Natural killer cell (primary cell): ENCODE measurements around the gene TRAPPC2. TPM values are rescaled to one million over a fixed set of nuclear protein-coding genes. Genes with fewer than 3 reads are reported as not detected.
A peak's percentile ranks its signal among the peaks of the same experiment; 100 is the strongest.

Experiments
- ATAC-seq, 3 donors: fragments of 150-1000 bp in 2 of 3; fragments of 200-7000 bp in 1 of 3; cut with Tn5 transposase; 1 replicate in 1 of 3; 2 replicates in 2 of 3; pipeline ENCODE4 v1.10.0; 2021; ENCODE audit warnings: mild to moderate bottlenecking in 2 of 3, moderate library complexity in 2 of 3
- DNase-seq, 2 donors: peaks; one replicate each; pipeline versions ENCODE4 v3.0.0 to v3.0.0-alpha.2; 2013 to 2021; ENCODE audit warnings: mixed read lengths in 1 of 2
- H3K27ac ChIP-seq: one replicate; pipeline ENCODE4 v1.5.1; 2013; ENCODE audit warnings: mild to moderate bottlenecking, low read length
- H3K27me3 ChIP-seq: one replicate; pipeline ENCODE4 v1.6.1; 2013; ENCODE audit warnings: low read length; ENCODE audit not compliant: control insufficient read depth, insufficient read depth
- H3K36me3 ChIP-seq: one replicate; pipeline ENCODE4 v1.6.1; 2013; ENCODE audit warnings: low read length; ENCODE audit not compliant: control insufficient read depth, insufficient read depth
- H3K4me1 ChIP-seq: one replicate; pipeline ENCODE4 v1.6.1; 2013; ENCODE audit warnings: low read length; ENCODE audit not compliant: control insufficient read depth, insufficient read depth
- H3K4me3 ChIP-seq: one replicate; pipeline ENCODE4 v1.5.1; 2013; ENCODE audit warnings: low read length
- H3K9me3 ChIP-seq: one replicate; pipeline ENCODE4 v1.6.1; 2013; ENCODE audit warnings: low read length; ENCODE audit not compliant: control insufficient read depth, insufficient read depth
- H3K27ac Mint-ChIP-seq, 2 donors: one replicate each; pipeline ENCODE4 v1.8.0; 2022; ENCODE audit warnings: mild to moderate bottlenecking in 2 of 2, mixed read lengths in 2 of 2, moderate library complexity in 1 of 2
- H3K27me3 Mint-ChIP-seq, 2 donors: one replicate each; pipeline ENCODE4 v1.8.0; 2022; ENCODE audit warnings: low read depth in 2 of 2, mixed read lengths in 2 of 2
- H3K36me3 Mint-ChIP-seq: one replicate; pipeline ENCODE4 v1.8.0; 2022; ENCODE audit warnings: mixed read lengths
- H3K4me1 Mint-ChIP-seq, 2 donors: one replicate each; pipeline ENCODE4 v1.8.0; 2022; ENCODE audit warnings: mixed read lengths in 2 of 2
- H3K4me3 Mint-ChIP-seq: one replicate; pipeline ENCODE4 v1.8.0; 2022; ENCODE audit warnings: mild to moderate bottlenecking, moderate library complexity, mixed read lengths
- H3K9me3 Mint-ChIP-seq, 2 donors: one replicate each; pipeline ENCODE4 v1.8.0; 2022; ENCODE audit warnings: mixed read lengths in 2 of 2
- WGBS: methylation state at CpG from one replicate; pipeline ENCODE4 v1.1.7; 2013; ENCODE audit warnings: missing lambda C conversion rate; ENCODE audit not compliant: insufficient coverage; 5-methylcytosine and 5-hydroxymethylcytosine counted together
- intact Hi-C: fragments of 100-400 bp; cut with micrococcal nuclease; formaldehyde crosslinking; loops from one replicate; pipeline ENCODE4 v1.14.2; 2022
- total RNA-seq, 4 donors: library from RNA; stranded (reverse); fragments of 120-200 nt in 1 of 4; gene quantifications; one replicate each; pipeline versions ENCODE4 v1.2.3 to v1.2.4, GENCODE V29; 2013 to 2022
- TF ChIP-seq, protein P1 (sequence below): fragments of 200-600 bp; IDR thresholded peaks from one replicate; pipeline ENCODE4 v1.8.0; 2022; ENCODE audit warnings: antibody characterized with exemption

Gene TRAPPC2
- total RNA-seq, 3 donors from 2014 or later (not counting 1 experiment from before 2014, with no cell fraction given): 24.2 to 63.3 (median 42.4) TPM

DNA sequence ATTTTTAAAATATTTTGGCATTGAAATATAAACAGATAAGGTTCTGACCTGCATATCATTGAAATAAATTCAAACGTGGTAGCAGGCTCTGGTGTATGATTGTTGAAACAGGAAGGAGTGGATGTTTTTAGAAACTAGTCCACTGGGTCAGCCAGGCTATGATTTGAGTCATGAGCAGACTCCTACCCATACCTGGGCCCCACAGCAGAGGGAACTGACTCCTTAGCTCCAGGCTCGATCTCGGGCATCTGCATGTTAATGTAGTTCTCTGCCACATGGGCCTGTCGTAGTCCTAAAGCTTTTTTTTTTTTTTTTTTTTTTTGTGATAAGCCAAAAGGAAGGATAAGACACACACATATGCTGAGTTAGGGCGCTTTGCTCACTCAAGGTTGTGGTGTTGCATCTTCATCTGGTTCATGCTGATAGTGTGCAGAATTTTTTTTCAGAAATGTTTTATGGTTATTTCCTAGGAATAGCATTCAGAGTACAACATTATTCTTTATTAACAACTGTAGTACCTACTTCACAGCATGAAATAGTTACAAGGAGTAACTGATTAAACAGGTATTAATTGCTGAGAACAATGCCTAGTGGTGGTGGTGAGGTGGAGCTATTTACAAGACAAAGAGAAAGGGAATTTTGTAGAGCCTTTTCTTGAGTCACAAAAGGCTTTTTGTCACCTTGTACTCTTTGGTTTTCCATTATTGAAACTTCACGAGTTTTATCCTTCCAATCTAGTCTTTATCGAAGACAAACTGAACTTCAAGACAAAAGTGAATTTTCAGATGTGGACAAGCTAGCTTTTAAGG is 27.4 kb upstream of the TRAPPC2 start:
- H3K4me3 ChIP-seq: no peak overlapping the region
- TF ChIP-seq, protein P1, sequence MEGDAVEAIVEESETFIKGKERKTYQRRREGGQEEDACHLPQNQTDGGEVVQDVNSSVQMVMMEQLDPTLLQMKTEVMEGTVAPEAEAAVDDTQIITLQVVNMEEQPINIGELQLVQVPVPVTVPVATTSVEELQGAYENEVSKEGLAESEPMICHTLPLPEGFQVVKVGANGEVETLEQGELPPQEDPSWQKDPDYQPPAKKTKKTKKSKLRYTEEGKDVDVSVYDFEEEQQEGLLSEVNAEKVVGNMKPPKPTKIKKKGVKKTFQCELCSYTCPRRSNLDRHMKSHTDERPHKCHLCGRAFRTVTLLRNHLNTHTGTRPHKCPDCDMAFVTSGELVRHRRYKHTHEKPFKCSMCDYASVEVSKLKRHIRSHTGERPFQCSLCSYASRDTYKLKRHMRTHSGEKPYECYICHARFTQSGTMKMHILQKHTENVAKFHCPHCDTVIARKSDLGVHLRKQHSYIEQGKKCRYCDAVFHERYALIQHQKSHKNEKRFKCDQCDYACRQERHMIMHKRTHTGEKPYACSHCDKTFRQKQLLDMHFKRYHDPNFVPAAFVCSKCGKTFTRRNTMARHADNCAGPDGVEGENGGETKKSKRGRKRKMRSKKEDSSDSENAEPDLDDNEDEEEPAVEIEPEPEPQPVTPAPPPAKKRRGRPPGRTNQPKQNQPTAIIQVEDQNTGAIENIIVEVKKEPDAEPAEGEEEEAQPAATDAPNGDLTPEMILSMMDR: no peak
- peaks cover 83% of the 10 kb centered on the region for H3K36me3 ChIP-seq
- no peak overlapping the region for H3K4me3 Mint-ChIP-seq
- ATAC-seq (no peak), DNase-seq (no peak)
- H3K4me1 ChIP-seq: peaks cover 8% of the 10 kb centered on the region
- H3K27ac ChIP-seq: no peak overlapping the region
- intact Hi-C loops: no loop called here
- no peaks in the 10 kb centered on the region for H3K9me3 ChIP-seq
- no peaks in the 10 kb centered on the region for H3K27me3 ChIP-seq
- 75% methylated on average over 3 of the region's 7 CpGs for WGBS
- H3K27me3 Mint-ChIP-seq: no peaks in the 10 kb centered on the region
- H3K36me3 Mint-ChIP-seq: peaks cover 25% of the 10 kb centered on the region
- no peak overlapping the region for H3K27ac Mint-ChIP-seq
- H3K9me3 Mint-ChIP-seq: no peaks in the 10 kb centered on the region
- peaks cover 8 to 16% of the 10 kb centered on the region in 2 donors for H3K4me1 Mint-ChIP-seq

DNA sequence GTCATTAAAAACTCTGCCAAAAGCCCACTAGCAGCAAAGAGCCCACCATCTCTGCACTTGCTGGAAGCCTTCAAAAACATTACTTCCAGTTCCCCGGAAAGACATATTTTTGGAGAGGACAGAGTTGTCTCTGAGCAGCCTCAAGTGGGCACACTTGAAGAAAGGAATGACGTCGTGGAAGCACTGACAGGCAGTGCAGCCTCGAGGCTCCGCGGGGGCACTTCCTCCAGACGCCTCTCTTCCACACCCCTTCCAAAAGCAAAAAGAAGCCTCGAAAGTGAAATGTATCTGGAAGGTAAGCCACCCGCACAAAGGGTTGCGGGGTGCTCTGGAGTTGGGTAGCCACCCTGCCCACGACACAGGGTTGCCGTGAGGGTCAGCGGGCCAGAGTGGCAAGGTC is 26.0 kb upstream of the TRAPPC2 start:
- H3K27ac Mint-ChIP-seq: peak overlapping the region in 1 of 2 donors; percentile 50
- H3K36me3 Mint-ChIP-seq: peaks cover 18% of the 10 kb centered on the region

DNA sequence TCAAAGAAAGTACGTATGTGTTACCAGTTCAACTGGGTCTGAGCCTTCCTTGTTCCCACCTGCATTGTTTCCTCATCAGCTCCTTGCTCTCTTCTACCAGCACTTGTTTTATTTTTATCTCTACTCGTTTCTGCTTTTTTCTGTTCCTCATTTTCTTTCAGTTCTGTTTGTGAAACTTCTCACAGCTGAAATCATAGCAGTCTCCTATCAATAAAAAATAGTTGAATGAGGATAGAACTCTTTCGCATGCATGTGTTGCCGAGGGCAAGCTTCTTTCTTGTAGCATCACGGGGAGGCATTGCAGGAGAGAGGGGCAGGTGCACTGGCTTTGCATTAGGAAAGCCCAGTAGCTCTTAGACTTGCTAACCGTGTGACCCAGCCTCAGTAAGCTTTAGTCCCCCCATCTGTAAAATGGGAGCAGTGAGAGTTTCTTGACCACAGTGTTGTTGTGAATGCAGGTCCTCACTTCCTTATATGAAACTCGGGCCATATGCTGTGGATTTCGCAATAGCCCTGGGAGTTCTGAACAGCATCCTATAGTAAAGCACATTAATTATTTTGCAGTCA is 24.8 kb upstream of the TRAPPC2 start:
- no peak overlapping the region for H3K4me3 Mint-ChIP-seq
- no peaks in the 10 kb centered on the region for H3K9me3 Mint-ChIP-seq
- H3K9me3 ChIP-seq: no peaks in the 10 kb centered on the region
- H3K4me1 Mint-ChIP-seq: peaks cover 17% of the 10 kb centered on the region in 2 donors
- no peaks in the 10 kb centered on the region for H3K27me3 ChIP-seq
- peaks cover 68% of the 10 kb centered on the region for H3K36me3 ChIP-seq
- TF ChIP-seq, protein P1: no peak
- WGBS: 43% methylated on average over 5 of the region's 8 CpGs
- peak overlapping the region; percentile 26 for H3K27ac ChIP-seq
- peak overlapping the region; percentile 50 to 51 for H3K27ac Mint-ChIP-seq
- H3K36me3 Mint-ChIP-seq: peaks cover 15% of the 10 kb centered on the region
- H3K4me3 ChIP-seq: no peak overlapping the region
- DNase-seq (no peak), ATAC-seq (no peak)
- no peaks in the 10 kb centered on the region for H3K27me3 Mint-ChIP-seq
- intact Hi-C loops: no loop called here
- peaks cover 6% of the 10 kb centered on the region for H3K4me1 ChIP-seq

More for the DNA sequence above, 26.0 kb upstream of the TRAPPC2 start:
- Histone ChIP-seq H3K9me3 (no peaks in the 10 kb centered on the region), H3K27me3 (no peaks in the 10 kb centered on the region), H3K27ac (no peak overlapping the region), H3K4me1 (peaks cover 8% of the 10 kb centered on the region), H3K4me3 (no peak overlapping the region), H3K36me3 (peaks cover 75% of the 10 kb centered on the region)
- TF ChIP-seq, protein P1: no peak
- DNase-seq (no peak), ATAC-seq (no peak)
- intact Hi-C loops: no loop called here
- 85% methylated on average over 7 of the region's 13 CpGs for WGBS
- Mint-ChIP-seq H3K4me1 (peaks cover 9 to 11% of the 10 kb centered on the region in 2 donors), H3K4me3 (no peak overlapping the region), H3K27me3 (no peaks in the 10 kb centered on the region), H3K9me3 (no peaks in the 10 kb centered on the region)
